OCI-LY1 (cell line): ENCODE results near the gene ZNF775.

ENCODE experiments used
- H2AFZ ChIP-seq: fragments of 200-600 bp; sonication (generic), shearing (Covaris generic); 2 replicates; pipeline ENCODE4 v1.6.0; 2014; ENCODE audit warnings: antibody characterized with exemption, mild to moderate bottlenecking, low read length
- H3F3A ChIP-seq: fragments of 200-600 bp; sonication (generic), shearing (Covaris generic); 2 replicates; pipeline ENCODE4 v1.6.0; 2014; ENCODE audit warnings: mild to moderate bottlenecking, antibody characterized with exemption, low read length, moderate library complexity; ENCODE audit not compliant: insufficient read depth
- H3K27ac ChIP-seq: fragments of 200-600 bp; sonication (generic); 2 replicates; pipeline ENCODE4 v1.5.1; 2014; ENCODE audit warnings: low read length, mixed run types, mild to moderate bottlenecking, low read depth; ENCODE audit not compliant: poor library complexity, severe bottlenecking
- H3K27me3 ChIP-seq: fragments of 200-600 bp; sonication (generic); 2 replicates; pipeline ENCODE4 v1.6.0; 2014; ENCODE audit warnings: antibody characterized with exemption, mild to moderate bottlenecking, low read length, moderate library complexity; ENCODE audit not compliant: insufficient read depth
- H3K36me3 ChIP-seq: fragments of 200-600 bp; sonication (generic); 2 replicates; pipeline ENCODE4 v1.6.1; 2014; ENCODE audit warnings: mild to moderate bottlenecking, antibody characterized with exemption, low read length, moderate library complexity, mixed read lengths; ENCODE audit not compliant: insufficient read depth
- H3K4me1 ChIP-seq: fragments of 200-600 bp; sonication (generic); 2 replicates; pipeline ENCODE4 v1.5.1; 2014; ENCODE audit warnings: mild to moderate bottlenecking, low read length, moderate library complexity; ENCODE audit not compliant: insufficient read depth, severe bottlenecking
- H3K4me2 ChIP-seq: fragments of 200-600 bp; sonication (generic), shearing (Covaris generic); 2 replicates; pipeline ENCODE4 v1.6.1; 2014; ENCODE audit warnings: low read length
- H3K4me3 ChIP-seq: fragments of 200-600 bp; sonication (generic); 2 replicates; pipeline ENCODE4 v1.5.1; 2014; ENCODE audit warnings: low read length, low read depth, mild to moderate bottlenecking, mixed read lengths; ENCODE audit not compliant: poor library complexity, severe bottlenecking
- H3K79me2 ChIP-seq: fragments of 200-600 bp; shearing (Covaris generic); 2 replicates; pipeline ENCODE4 v1.6.1; 2016; ENCODE audit warnings: mixed run types, low read length, mixed read lengths; ENCODE audit not compliant: insufficient read depth
- H3K9ac ChIP-seq: fragments of 200-600 bp; sonication (generic), shearing (Covaris generic); 2 replicates; pipeline ENCODE4 v1.6.1; 2014; ENCODE audit warnings: mild to moderate bottlenecking, low read length, mixed read lengths
- H3K9me2 ChIP-seq: fragments of 200-600 bp; sonication (generic), shearing (Covaris generic); 2 replicates; pipeline ENCODE4 v1.6.1; 2014; ENCODE audit warnings: low read depth, mild to moderate bottlenecking, low read length, mixed read lengths
- H3K9me3 ChIP-seq: fragments of 200-600 bp; shearing (Covaris generic); 2 replicates; pipeline ENCODE4 v1.6.1; 2014; ENCODE audit warnings: low read length, mixed read lengths
- H4K20me1 ChIP-seq: fragments of 200-600 bp; sonication (generic), shearing (Covaris generic); 2 replicates; pipeline ENCODE4 v1.6.0; 2016; ENCODE audit warnings: mild to moderate bottlenecking, low read length; ENCODE audit not compliant: insufficient read depth
- CTCF ChIP-seq: fragments of 200-600 bp; sonication (generic), shearing (Covaris generic); IDR thresholded peaks from 2 replicates; pipeline ENCODE4 v1.5.1; 2017; ENCODE audit warnings: mild to moderate bottlenecking, antibody characterized with exemption, low read length, moderate library complexity, mixed read lengths
- EZH2 ChIP-seq: fragments of 200-600 bp; sonication (generic), shearing (Covaris generic); IDR thresholded peaks from 2 replicates; pipeline ENCODE4 v1.8.0; 2017; ENCODE audit warnings: borderline replicate concordance, mixed run types, mild to moderate bottlenecking, antibody characterized with exemption, low read length, moderate library complexity, mixed read lengths

ZNF775 gene

GRCh38 chr7:150357270-150357669 lies 21.9 kb upstream of the ZNF775 start:
- Histone ChIP-seq H3F3A (0 out of 2 replicates have a peak, but pooled peaks cover 10% of the 10 kb centered on the region), H3K36me3 (no peaks in the 10 kb centered on the region), H4K20me1 (no peaks in the 10 kb centered on the region), H3K9me2 (no peaks in the 10 kb centered on the region), H3K4me1 (peaks cover 49% of the 10 kb centered on the region), H3K9ac (peak overlapping the region; percentile 17; the same call in 1 of the 2 replicates), H3K4me2 (peak overlapping the region; percentile 50), H3K27me3 (no peaks in the 10 kb centered on the region), H3K9me3 (no peaks in the 10 kb centered on the region), H3K79me2 (no peaks in the 10 kb centered on the region), H2AFZ (0 out of 2 replicates have a peak overlapping the region, but pooled peaks have one; percentile 6), H3K27ac (peak overlapping the region; percentile 83), H3K4me3 (peak overlapping the region; percentile 5)
- no peak for TF ChIP-seq EZH2
- TF ChIP-seq CTCF, result no peak

DNA sequence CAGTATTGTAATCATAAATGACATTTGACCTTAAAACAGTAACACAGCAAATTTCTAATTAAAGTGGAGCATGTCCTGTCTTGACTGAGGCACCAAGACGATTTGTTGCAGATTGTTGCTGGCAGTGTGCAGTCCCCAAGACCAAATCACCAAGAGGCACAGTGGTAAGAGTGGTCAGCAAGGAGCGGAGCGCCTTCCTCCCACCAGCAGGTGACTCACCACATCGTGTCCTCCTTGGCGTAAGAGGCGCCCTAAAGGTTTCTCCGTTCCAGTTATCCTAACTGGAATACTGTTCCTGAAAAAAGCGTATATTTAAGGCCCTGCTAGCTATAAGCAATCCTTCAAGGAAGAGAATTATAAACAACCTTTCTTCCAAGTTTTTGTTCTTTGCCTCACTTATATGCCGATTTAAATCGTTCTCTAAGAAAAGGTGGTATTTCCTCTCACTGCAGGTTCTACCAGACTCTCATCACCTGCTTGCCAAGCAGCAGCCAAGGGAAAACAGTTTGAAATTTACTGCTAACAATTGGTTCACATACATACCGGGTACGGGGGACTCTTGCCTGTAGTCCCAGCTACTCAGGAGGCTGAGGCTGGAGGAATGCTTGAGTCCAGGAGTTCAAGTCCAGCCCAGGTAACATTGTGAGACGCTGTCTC lies 21.2 kb upstream of the ZNF775 start:
- H3K36me3 ChIP-seq, result no peaks in the 10 kb centered on the region

GRCh38 chr7:150358433-150358832 lies 20.7 kb upstream of the ZNF775 start:
- TF ChIP-seq CTCF (no peak), EZH2 (no peak)
- H4K20me1 ChIP-seq, result no peaks in the 10 kb centered on the region
- H3K4me3 ChIP-seq, result no peak overlapping the region
- 0 out of 2 replicates have a peak, but pooled peaks cover 10% of the 10 kb centered on the region for H3F3A ChIP-seq
- no peaks in the 10 kb centered on the region for H3K9me2 ChIP-seq
- peak overlapping the region; percentile 83 for H3K27ac ChIP-seq
- H3K9me3 ChIP-seq, result no peaks in the 10 kb centered on the region
- H3K79me2 ChIP-seq, result no peaks in the 10 kb centered on the region
- no peak overlapping the region for H3K4me2 ChIP-seq
- H2AFZ ChIP-seq, result no peak overlapping the region
- H3K36me3 ChIP-seq, result no peaks in the 10 kb centered on the region
- H3K27me3 ChIP-seq, result no peaks in the 10 kb centered on the region
- H3K4me1 ChIP-seq, result peaks cover 56% of the 10 kb centered on the region
- no peak overlapping the region; the same call in 1 of the 2 replicates for H3K9ac ChIP-seq

More for the DNA sequence above, 21.2 kb upstream of the ZNF775 start:
- 0 out of 2 replicates have a peak overlapping the region, but pooled peaks have one; percentile 6 for H2AFZ ChIP-seq
- H3K27ac ChIP-seq, result peak overlapping the region; percentile 83
- H3K9me3 ChIP-seq, result no peaks in the 10 kb centered on the region
- H3K9me2 ChIP-seq, result no peaks in the 10 kb centered on the region
- H3K4me1 ChIP-seq, result peaks cover 55% of the 10 kb centered on the region
- H3K4me2 ChIP-seq, result peak overlapping the region; percentile 50
- 0 out of 2 replicates have a peak, but pooled peaks cover 10% of the 10 kb centered on the region for H3F3A ChIP-seq
- no peaks in the 10 kb centered on the region for H3K79me2 ChIP-seq
- H3K27me3 ChIP-seq, result no peaks in the 10 kb centered on the region
- peak overlapping the region; percentile 17; the same call in 1 of the 2 replicates for H3K9ac ChIP-seq
- H4K20me1 ChIP-seq, result no peaks in the 10 kb centered on the region
- no peak overlapping the region for H3K4me3 ChIP-seq
- TF ChIP-seq CTCF (peak; percentile 16; the same call in 1 of the 2 replicates), EZH2 (no peak)
